Skin of body (tissue), 2 donors: ENCODE measurements around the gene PCDHGB4. TPM values are rescaled to one million over a fixed set of nuclear protein-coding genes. Genes with fewer than 3 reads are reported as not detected.
"Not testable (repeated sequence)": the region's sequence is repeated elsewhere in the genome, so short reads cannot be mapped to it uniquely, and the experiment has no call there.

Source experiments
- DNase-seq: peaks from one replicate; lab custom pipeline; 2025; lab: John Stamatoyannopoulos, UW
- total RNA-seq: library from RNA; depleted of rRNA; stranded (reverse); fragments of >200 nt; gene quantifications from one replicate; pipeline ENCODE4 v1.2.3, GENCODE V29; 2014

Gene PCDHGB4
- total RNA-seq: 6.1 TPM

DNA sequence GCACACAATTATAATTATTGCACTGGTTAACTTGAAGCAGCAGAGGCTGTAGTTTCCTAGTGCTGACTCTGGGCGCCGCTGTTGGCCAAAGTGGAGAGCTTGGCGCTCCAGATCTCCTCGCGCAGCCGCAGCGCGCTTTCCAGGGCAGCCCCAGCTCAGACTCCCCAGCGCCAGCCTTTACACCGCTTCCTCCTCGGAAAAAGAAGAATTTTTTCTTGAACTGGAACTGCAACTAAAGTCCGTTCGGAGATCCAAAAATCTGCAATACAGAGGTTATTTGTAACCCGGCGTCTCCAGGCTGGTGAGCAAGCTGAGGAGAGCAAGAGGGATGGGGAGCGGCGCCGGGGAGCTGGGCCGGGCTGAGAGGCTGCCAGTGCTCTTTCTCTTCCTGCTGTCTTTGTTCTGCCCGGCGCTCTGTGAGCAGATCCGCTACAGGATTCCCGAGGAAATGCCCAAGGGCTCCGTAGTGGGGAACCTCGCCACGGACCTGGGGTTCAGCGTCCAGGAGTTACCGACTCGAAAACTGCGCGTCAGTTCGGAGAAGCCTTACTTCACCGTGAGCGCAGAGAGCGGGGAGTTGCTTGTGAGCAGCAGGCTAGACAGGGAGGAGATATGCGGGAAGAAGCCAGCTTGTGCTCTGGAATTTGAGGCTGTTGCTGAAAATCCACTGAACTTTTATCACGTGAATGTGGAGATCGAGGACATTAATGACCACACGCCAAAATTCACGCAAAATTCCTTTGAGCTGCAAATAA lies at the start of gene PCDHGB4:
Gene PCDHGB4 (plus strand): TSS at position 142 of the 755 bp plus-strand sequence. CDS start 187 bp downstream, at position 329.
- not testable (repeated sequence) for DNase-seq

DNA sequence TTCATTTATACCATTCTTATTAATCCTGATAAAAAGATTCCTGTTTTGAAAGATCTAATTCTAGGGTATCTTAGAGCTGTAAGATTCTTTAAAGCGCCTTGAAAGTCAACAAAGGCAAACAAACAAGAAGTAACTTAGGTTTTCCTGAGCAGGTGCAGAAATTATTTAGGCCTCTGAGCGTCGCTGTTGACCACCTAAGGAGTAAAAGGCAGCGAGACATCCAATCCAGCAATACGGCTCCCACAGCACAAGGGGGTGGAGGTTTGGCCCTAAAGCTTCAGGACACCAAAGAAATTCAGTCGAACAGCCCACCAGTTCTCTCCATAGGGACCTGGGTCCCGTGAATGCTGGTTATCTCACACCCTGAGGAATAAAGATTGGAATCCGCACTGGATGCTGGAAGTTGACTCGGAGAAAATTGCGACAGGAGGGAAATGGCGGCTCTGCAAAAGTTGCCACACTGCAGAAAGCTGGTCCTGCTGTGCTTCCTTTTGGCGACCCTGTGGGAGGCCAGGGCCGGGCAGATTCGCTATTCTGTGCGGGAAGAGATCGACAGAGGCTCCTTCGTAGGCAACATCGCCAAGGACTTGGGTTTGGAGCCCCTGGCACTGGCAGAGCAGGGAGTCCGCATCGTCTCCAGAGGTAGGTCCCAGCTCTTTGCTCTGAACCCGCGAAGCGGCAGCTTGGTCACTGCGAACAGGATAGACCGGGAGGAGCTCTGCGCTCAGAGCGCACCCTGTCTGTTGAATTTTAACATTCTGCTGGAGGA lies 48.8 kb upstream of the PCDHGB4 start, which contains the start of gene PCDHGA2:
Gene PCDHGA2 (plus strand): TSS at position 223 of the 769 bp plus-strand sequence.
- no peak for DNase-seq

DNA sequence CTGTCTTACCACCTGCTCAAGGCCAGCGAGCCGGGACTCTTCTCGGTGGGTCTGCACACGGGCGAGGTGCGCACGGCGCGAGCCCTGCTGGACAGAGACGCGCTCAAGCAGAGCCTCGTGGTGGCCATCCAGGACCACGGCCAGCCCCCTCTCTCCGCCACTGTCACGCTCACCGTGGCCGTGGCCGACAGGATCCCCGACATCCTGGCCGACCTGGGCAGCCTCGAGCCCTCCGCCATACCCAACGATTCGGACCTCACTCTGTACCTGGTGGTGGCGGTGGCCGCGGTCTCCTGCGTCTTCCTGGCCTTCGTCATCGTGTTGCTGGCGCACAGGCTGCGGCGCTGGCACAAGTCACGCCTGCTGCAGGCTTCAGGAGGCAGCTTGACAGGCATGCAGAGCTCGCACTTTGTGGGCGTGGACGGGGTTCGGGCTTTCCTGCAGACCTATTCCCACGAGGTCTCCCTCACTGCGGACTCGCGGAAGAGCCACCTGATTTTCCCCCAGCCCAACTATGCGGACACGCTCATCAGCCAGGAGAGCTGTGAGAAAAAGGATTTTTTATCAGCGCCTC lies 46.6 kb upstream of the PCDHGB4 start:
- DNase-seq: not testable (repeated sequence)

DNA sequence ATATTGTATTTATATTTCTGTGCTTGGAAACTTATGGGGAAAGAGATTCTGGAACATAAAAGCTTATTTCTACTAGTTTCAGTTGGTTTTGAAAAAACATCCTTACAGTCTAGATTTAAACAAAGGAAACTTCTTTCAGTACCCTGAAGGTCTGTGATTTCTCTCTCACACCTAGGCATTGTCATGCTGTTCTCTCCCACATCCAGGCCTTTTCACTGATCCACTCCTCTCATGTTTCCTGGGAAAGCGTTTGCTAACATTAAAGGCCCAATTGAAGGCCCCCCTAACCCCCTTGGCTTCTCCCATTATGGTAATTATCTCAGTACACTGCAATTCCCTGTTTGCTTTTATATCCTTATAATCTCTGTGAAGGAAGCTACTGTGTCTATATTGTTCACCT lies 44.7 kb upstream of the PCDHGB4 start:
- no peak for DNase-seq

DNA sequence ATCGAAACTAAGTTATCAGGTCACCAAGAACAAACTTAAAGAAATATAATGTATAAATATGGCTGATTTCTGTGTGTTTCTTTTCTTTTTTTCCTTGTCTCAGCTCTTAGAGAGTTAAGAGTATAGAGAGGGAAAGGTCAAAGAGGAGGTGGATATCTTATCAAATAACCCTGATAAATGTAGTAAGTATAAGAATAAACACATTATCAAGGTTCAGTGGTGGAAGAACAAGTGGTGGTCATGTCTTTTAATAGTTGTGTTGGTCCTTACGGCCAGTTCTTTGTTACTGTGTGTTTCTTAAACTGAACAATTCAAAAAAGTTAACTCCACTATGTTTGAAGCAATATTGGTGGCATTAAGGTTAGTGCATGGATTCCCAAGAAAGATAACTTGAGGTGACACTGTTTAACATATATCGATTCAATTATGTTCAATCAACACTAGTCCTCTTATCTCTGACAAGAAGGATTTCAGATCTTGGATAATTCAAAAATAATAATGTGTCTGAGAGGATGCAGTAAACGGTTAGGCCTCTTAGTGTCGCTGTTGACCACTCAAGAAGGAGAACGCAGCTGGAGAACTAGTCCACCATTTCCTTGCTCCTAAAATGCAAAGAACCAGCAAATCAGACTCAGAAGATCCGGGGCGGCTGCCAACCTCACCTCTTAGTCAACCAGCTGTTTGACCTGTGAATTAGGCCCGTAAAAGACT lies 44.1 kb upstream of the PCDHGB4 start, which contains the start of gene PCDHGA3:
Gene PCDHGA3 (plus strand): TSS at position 588 of the 711 bp plus-strand sequence. CDS start 205 bp downstream, outside the sequence.
- DNase-seq: no peak

DNA sequence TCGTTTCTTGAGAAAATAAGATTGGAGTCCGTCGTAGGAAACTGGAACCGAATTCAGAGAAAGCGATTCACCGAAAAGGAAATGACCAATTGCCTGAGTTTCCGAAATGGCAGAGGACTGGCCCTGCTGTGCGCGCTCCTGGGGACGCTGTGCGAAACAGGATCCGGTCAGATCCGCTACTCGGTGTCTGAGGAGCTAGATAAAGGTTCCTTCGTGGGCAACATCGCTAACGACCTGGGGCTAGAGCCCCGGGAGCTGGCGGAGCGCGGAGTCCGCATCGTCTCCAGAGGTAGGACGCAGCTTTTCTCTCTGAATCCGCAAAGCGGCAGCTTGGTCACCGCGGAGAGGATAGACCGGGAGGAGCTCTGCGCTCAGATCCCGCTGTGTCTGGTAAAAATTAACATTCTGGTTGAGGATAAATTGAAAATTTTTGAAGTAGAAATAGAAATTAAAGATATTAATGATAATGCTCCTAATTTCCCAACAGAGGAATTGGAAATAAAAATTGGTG lies 43.5 kb upstream of the PCDHGB4 start:
- no peak for DNase-seq

DNA sequence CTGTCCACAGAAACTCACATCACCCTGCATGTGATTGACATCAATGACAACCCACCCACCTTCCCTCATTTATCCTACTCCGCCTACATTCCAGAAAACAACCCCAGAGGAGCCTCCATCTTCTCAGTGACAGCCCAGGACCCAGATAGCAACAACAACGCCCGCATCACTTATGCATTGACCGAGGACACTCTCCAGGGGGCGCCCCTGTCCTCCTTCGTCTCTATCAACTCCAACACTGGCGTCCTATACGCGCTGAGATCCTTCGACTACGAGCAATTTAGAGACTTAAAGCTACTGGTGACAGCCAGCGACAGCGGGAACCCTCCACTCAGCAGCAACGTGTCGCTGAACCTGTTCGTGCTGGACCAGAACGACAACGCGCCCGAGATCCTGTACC lies 42.2 kb upstream of the PCDHGB4 start:
- DNase-seq: no peak

DNA sequence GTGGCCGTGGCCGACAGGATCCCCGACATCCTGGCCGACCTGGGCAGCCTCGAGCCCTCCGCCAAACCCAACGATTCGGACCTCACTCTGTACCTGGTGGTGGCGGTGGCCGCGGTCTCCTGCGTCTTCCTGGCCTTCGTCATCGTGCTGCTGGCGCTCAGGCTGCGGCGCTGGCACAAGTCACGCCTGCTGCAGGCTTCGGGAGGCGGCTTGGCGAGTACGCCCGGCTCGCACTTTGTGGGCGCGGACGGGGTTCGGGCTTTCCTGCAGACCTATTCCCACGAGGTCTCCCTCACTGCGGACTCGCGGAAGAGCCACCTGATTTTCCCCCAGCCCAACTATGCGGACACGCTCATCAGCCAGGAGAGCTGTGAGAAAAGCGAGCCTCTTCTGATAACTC lies 41.5 kb upstream of the PCDHGB4 start:
- not testable (repeated sequence) for DNase-seq

- no peak for DNase-seq
Measured at GRCh38 chr5:141349917-141350619, 37.4 kb upstream of the PCDHGB4 start, which contains the start of gene PCDHGB1. PCDHGB1 (plus strand) TSS chr5:141350099; CDS start chr5:141350261, 162 bp downstream.

- no peak for DNase-seq
Measured at GRCh38 chr5:141351591-141351990, 35.9 kb upstream of the PCDHGB4 start.

GRCh38 chr5:141354900-141355469 lies 32.5 kb upstream of the PCDHGB4 start, which contains the start of gene PCDHGA4:
PCDHGA4 (plus strand) TSS chr5:141355021; CDS start chr5:141355108, 87 bp downstream.
- DNase-seq: no peak

DNA sequence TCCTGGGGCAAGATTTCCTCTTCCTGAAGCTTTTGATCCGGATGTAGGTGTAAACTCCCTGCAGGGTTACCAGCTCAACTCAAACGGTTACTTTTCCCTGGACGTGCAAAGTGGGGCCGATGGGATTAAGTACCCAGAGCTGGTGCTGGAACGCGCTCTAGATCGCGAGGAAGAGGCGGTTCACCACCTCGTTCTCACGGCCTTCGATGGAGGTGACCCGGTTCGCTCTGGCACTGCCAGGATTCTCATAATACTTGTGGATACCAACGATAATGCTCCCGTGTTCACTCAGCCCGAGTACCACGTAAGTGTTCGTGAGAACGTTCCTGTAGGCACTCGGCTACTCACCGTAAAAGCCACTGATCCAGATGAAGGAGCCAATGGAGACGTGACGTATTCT lies 31.9 kb upstream of the PCDHGB4 start:
- DNase-seq: no peak

DNA sequence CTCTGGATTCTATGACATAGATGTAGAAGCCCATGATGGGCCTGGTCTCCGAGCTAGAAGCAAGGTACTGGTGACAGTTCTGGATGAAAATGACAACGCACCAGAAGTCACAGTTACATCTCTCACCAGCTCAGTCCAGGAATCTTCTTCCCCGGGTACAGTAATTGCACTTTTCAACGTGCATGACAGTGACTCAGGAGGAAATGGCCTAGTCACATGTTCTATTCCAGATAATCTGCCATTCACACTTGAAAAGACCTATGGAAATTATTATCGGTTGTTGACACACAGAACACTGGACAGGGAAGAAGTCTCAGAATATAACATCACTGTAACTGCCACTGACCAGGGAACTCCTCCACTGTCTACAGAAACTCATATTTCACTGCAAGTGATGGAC lies 31.4 kb upstream of the PCDHGB4 start:
- DNase-seq: no peak

DNA sequence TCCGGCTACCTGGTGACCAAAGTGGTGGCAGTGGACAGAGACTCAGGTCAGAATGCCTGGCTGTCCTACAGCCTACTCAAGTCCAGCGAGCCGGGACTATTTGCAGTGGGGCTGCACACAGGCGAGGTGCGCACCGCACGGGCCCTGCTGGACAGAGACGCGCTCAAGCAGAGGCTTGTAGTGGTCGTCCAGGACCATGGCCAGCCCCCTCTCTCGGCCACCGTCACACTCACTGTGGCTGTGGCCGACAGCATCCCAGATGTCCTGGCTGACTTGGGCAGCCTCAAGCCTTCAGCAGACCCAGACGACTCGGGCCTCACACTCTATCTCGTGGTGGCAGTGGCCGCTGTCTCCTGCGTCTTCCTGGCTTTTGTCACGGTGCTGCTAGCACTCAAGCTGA lies 30.5 kb upstream of the PCDHGB4 start:
- DNase-seq: no peak

GRCh38 chr5:141359790-141360426 lies 27.6 kb upstream of the PCDHGB4 start, which contains the start of gene PCDHGB2:
PCDHGB2 (plus strand) TSS chr5:141359994; CDS start chr5:141360136, 142 bp downstream.
- DNase-seq: no peak

GRCh38 chr5:141360685-141361084 lies 26.8 kb upstream of the PCDHGB4 start:
- no peak for DNase-seq

GRCh38 chr5:141362719-141363118 lies 24.8 kb upstream of the PCDHGB4 start:
- DNase-seq: no peak

DNA sequence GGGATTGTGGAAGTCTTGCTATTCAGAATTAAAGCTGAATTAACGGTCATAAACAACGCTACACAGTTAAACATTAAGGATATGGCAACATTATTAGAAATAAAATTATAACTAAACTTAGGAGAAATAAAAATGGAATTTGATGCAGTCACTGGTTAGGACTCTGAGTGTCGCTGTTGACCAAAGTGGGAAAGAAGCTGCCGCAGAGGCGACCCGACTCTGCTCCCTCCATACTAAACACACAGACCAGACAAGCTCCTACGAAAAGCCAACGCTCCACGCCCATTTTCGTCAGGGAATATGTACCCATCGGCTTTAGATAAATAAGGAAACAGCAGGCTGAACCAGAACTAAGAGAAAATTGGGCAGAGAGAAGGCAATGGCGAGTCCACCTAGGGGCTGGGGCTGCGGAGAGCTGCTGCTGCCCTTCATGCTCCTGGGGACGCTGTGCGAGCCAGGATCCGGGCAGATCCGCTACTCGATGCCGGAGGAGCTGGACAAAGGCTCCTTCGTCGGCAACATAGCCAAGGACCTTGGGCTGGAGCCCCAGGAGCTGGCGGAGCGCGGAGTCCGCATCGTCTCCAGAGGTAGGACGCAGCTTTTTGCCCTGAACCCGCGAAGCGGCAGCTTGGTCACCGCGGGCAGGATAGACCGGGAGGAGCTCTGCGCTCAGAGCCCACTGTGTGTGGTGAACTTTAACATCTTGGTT lies 23.4 kb upstream of the PCDHGB4 start, which contains the start of gene PCDHGA5:
Gene PCDHGA5 (plus strand): TSS at position 211 of the 709 bp plus-strand sequence. CDS start 169 bp downstream, at position 380.
- no peak for DNase-seq
